ENCODE results near the gene PSMA6.
"Not testable (repeated sequence)": the region's sequence is repeated elsewhere in the genome, so short reads cannot be mapped to it uniquely, and the experiment has no call there.

The PSMA6 gene

GRCh38 chr14:35252451-35252868 lies 39.7 kb upstream of the PSMA6 start:
- Histone ChIP-seq H2AFZ (ENCODE audit: insufficient read depth, low read length, poor library complexity) (no peak overlapping the region), H3K4me1 (ENCODE audit: control insufficient read depth in 1 of 2, insufficient read depth in 2 of 2, low read length in 2 of 2) (peaks cover 0 to 2% of the 10 kb centered on the region in 2 experiments), H3K79me1 (ENCODE audit: low read length) (no peaks in the 10 kb centered on the region), H2BK120ac (ENCODE audit: insufficient read depth, low read length, poor library complexity) (no peak overlapping the region), H3K9me3 (ENCODE audit: insufficient read depth, low read depth, low read length) (no peaks in the 10 kb centered on the region), H3K4ac (ENCODE audit: low read depth, low read length) (no peak overlapping the region), H3K27ac (ENCODE audit: low read depth, low read length) (no peak overlapping the region), H2BK12ac (ENCODE audit: low read length) (no peak overlapping the region), H2BK5ac (ENCODE audit: low read depth, low read length, poor library complexity) (no peak overlapping the region), H3K36me3 (ENCODE audit: control insufficient read depth in 1 of 2, insufficient read depth in 2 of 2, low read length in 2 of 2) (no peaks in the 10 kb centered on the region), H3K23ac (ENCODE audit: low read length) (no peak overlapping the region), H4K12ac (ENCODE audit: low read depth, low read length) (no peak overlapping the region), H3K14ac (ENCODE audit: low read length) (no peak overlapping the region), H4K91ac (ENCODE audit: low read depth, low read length) (no peak overlapping the region), H4K8ac (ENCODE audit: low read depth, low read length) (no peak overlapping the region), H3K27me3 (ENCODE audit: insufficient read depth, low read length) (no peaks in the 10 kb centered on the region), H3K4me3 (ENCODE audit: low read depth, low read length) (no peak overlapping the region), H3K18ac (ENCODE audit: low read length) (no peak overlapping the region), H3K79me2 (ENCODE audit: control insufficient read depth, insufficient read depth, low read length, poor library complexity) (no peaks in the 10 kb centered on the region), H3K4me2 (ENCODE audit: low read length) (no peak overlapping the region), H3K9ac (ENCODE audit: low read length) (no peak overlapping the region), H2AK5ac (ENCODE audit: low read length) (no peak overlapping the region)
- no CpG with 5 or more reads among the region's 1 CpG for WGBS (ENCODE audit: extremely low coverage, insufficient coverage, insufficient read length)
- DNase-seq = no peak

- H3K36me3 ChIP-seq (ENCODE audit: control insufficient read depth in 1 of 2, insufficient read depth in 2 of 2, low read length in 2 of 2); H4K91ac ChIP-seq (ENCODE audit: low read depth, low read length); H3K4me3 ChIP-seq (ENCODE audit: low read depth, low read length); H3K14ac ChIP-seq (ENCODE audit: low read length); H2BK120ac ChIP-seq (ENCODE audit: insufficient read depth, low read length, poor library complexity); H3K23ac ChIP-seq (ENCODE audit: low read length); H3K27me3 ChIP-seq (ENCODE audit: insufficient read depth, low read length); H3K4ac ChIP-seq (ENCODE audit: low read depth, low read length); H3K4me1 ChIP-seq (ENCODE audit: control insufficient read depth in 1 of 2, insufficient read depth in 2 of 2, low read length in 2 of 2); H3K27ac ChIP-seq (ENCODE audit: low read depth, low read length); H2BK5ac ChIP-seq (ENCODE audit: low read depth, low read length, poor library complexity); H4K12ac ChIP-seq (ENCODE audit: low read depth, low read length); H3K18ac ChIP-seq (ENCODE audit: low read length); H3K9ac ChIP-seq (ENCODE audit: low read length); H2BK12ac ChIP-seq (ENCODE audit: low read length); DNase-seq; H3K4me2 ChIP-seq (ENCODE audit: low read length); H4K8ac ChIP-seq (ENCODE audit: low read depth, low read length); H3K79me1 ChIP-seq (ENCODE audit: low read length); H2AFZ ChIP-seq (ENCODE audit: insufficient read depth, low read length, poor library complexity); H3K9me3 ChIP-seq (ENCODE audit: insufficient read depth, low read depth, low read length); H2AK5ac ChIP-seq (ENCODE audit: low read length); H3K79me2 ChIP-seq (ENCODE audit: control insufficient read depth, insufficient read depth, low read length, poor library complexity): not testable (repeated sequence)
- WGBS (ENCODE audit: extremely low coverage, insufficient coverage, insufficient read length) = no CpG with 5 or more reads among the region's 3 CpGs
These were observed 39.1 kb upstream of the PSMA6 start for GRCh38 chr14:35253056-35253455.

- not testable (repeated sequence) for H3K9ac ChIP-seq (ENCODE audit: low read length); H4K12ac ChIP-seq (ENCODE audit: low read depth, low read length); H2BK120ac ChIP-seq (ENCODE audit: insufficient read depth, low read length, poor library complexity); H3K27me3 ChIP-seq (ENCODE audit: insufficient read depth, low read length); H3K79me1 ChIP-seq (ENCODE audit: low read length); H3K18ac ChIP-seq (ENCODE audit: low read length); H3K4ac ChIP-seq (ENCODE audit: low read depth, low read length); H3K36me3 ChIP-seq (ENCODE audit: control insufficient read depth in 1 of 2, insufficient read depth in 2 of 2, low read length in 2 of 2); H4K91ac ChIP-seq (ENCODE audit: low read depth, low read length); H3K27ac ChIP-seq (ENCODE audit: low read depth, low read length); H2AFZ ChIP-seq (ENCODE audit: insufficient read depth, low read length, poor library complexity); H2BK12ac ChIP-seq (ENCODE audit: low read length); H3K79me2 ChIP-seq (ENCODE audit: control insufficient read depth, insufficient read depth, low read length, poor library complexity); H2BK5ac ChIP-seq (ENCODE audit: low read depth, low read length, poor library complexity); H3K9me3 ChIP-seq (ENCODE audit: insufficient read depth, low read depth, low read length); H4K8ac ChIP-seq (ENCODE audit: low read depth, low read length); DNase-seq; H3K4me3 ChIP-seq (ENCODE audit: low read depth, low read length); H3K23ac ChIP-seq (ENCODE audit: low read length); H2AK5ac ChIP-seq (ENCODE audit: low read length); H3K14ac ChIP-seq (ENCODE audit: low read length); H3K4me2 ChIP-seq (ENCODE audit: low read length); H3K4me1 ChIP-seq (ENCODE audit: control insufficient read depth in 1 of 2, insufficient read depth in 2 of 2, low read length in 2 of 2)
- no CpG with 5 or more reads among the region's 7 CpGs for WGBS (ENCODE audit: extremely low coverage, insufficient coverage, insufficient read length)
These were observed 38.1 kb upstream of the PSMA6 start for GRCh38 chr14:35254034-35254622.

- no peak overlapping the region for H4K91ac ChIP-seq (ENCODE audit: low read depth, low read length)
- H3K27me3 ChIP-seq (ENCODE audit: insufficient read depth, low read length) = no peaks in the 10 kb centered on the region
- no peak overlapping the region for H2BK120ac ChIP-seq (ENCODE audit: insufficient read depth, low read length, poor library complexity)
- H2BK12ac ChIP-seq (ENCODE audit: low read length) = no peak overlapping the region
- H3K9me3 ChIP-seq (ENCODE audit: insufficient read depth, low read depth, low read length) = no peaks in the 10 kb centered on the region
- H3K27ac ChIP-seq (ENCODE audit: low read depth, low read length) = no peak overlapping the region
- no peaks in the 10 kb centered on the region for H3K79me2 ChIP-seq (ENCODE audit: control insufficient read depth, insufficient read depth, low read length, poor library complexity)
- H3K18ac ChIP-seq (ENCODE audit: low read length) = no peak overlapping the region
- no peak overlapping the region for H3K4me2 ChIP-seq (ENCODE audit: low read length)
- H2BK5ac ChIP-seq (ENCODE audit: low read depth, low read length, poor library complexity) = no peak overlapping the region
- no peak overlapping the region for H3K14ac ChIP-seq (ENCODE audit: low read length)
- no CpG with 5 or more reads among the region's 2 CpGs for WGBS (ENCODE audit: extremely low coverage, insufficient coverage, insufficient read length)
- DNase-seq = peak in 1 of 2 donors; percentile 1
- H2AFZ ChIP-seq (ENCODE audit: insufficient read depth, low read length, poor library complexity) = no peak overlapping the region
- H3K9ac ChIP-seq (ENCODE audit: low read length) = no peak overlapping the region
- no peak overlapping the region for H4K12ac ChIP-seq (ENCODE audit: low read depth, low read length)
- H3K79me1 ChIP-seq (ENCODE audit: low read length) = no peaks in the 10 kb centered on the region
- H4K8ac ChIP-seq (ENCODE audit: low read depth, low read length) = no peak overlapping the region
- no peak overlapping the region for H2AK5ac ChIP-seq (ENCODE audit: low read length)
- peaks cover 0 to 2% of the 10 kb centered on the region in 2 experiments for H3K4me1 ChIP-seq (ENCODE audit: control insufficient read depth in 1 of 2, insufficient read depth in 2 of 2, low read length in 2 of 2)
- no peak overlapping the region for H3K23ac ChIP-seq (ENCODE audit: low read length)
- no peak overlapping the region for H3K4ac ChIP-seq (ENCODE audit: low read depth, low read length)
- no peak overlapping the region for H3K4me3 ChIP-seq (ENCODE audit: low read depth, low read length)
- H3K36me3 ChIP-seq (ENCODE audit: control insufficient read depth in 1 of 2, insufficient read depth in 2 of 2, low read length in 2 of 2) = no peaks in the 10 kb centered on the region
These were observed 37.4 kb upstream of the PSMA6 start for GRCh38 chr14:35254736-35255135.
